GM23338 (cell line): ENCODE results near the gene FYB2.

Experiments
- CTCF ChIP-seq, 2 experiments: fragments of 200-600 bp in 1 of 2; sonication (generic) in 1 of 2; conservative IDR thresholded peaks; 2 replicates each; pipeline versions ENCODE4 v1.5.1 to v1.6.1; 2016 to 2017; ENCODE audit warnings: antibody characterized with exemption in 2 of 2, low read depth in 2 of 2, mild to moderate bottlenecking in 2 of 2, moderate library complexity in 1 of 2
- ETS1 ChIP-seq: IDR thresholded peaks from 2 replicates; pipeline ENCODE4 v1.6.1; 2016; ENCODE audit warnings: antibody characterized with exemption
- EZH2phosphoT487 ChIP-seq: fragments of 200-600 bp; sonication (generic); IDR thresholded peaks from one replicate; pipeline ENCODE4 v1.8.1; 2018; ENCODE audit warnings: antibody characterized with exemption; ENCODE audit not compliant: unreplicated experiment
- JUNB ChIP-seq: IDR thresholded peaks from one replicate; pipeline ENCODE4 v1.6.1; 2016; ENCODE audit warnings: antibody characterized with exemption; ENCODE audit not compliant: unreplicated experiment
- POLR2AphosphoS5 ChIP-seq: IDR thresholded peaks from 2 replicates; pipeline ENCODE4 v1.6.1; 2016; ENCODE audit warnings: antibody characterized with exemption, low read depth
- TF ChIP-seq, protein P1 (sequence below): IDR thresholded peaks from one replicate; pipeline ENCODE4 v1.6.1; 2018; ENCODE audit warnings: antibody characterized with exemption; ENCODE audit not compliant: unreplicated experiment

DNA sequence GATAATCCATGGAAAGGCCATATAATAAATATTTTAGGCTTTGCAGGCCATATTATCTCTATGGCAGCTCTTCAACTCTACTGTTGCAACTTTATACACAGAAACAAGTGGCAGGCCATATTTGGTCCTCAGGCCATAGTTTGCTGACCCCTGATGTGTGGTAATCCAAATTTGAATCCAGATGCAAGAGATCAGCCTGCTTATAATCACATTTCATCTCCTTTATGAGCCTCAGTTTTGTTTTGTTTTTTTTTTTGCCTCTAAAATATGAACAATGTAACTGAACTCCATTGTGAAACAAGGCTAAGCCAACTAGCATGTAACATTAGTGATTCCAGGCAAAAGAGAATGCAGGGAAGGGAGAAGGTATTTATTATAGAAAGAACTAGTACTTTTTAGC lies 92.5 kb downstream of the FYB2 start:
- TF ChIP-seq, protein P1, sequence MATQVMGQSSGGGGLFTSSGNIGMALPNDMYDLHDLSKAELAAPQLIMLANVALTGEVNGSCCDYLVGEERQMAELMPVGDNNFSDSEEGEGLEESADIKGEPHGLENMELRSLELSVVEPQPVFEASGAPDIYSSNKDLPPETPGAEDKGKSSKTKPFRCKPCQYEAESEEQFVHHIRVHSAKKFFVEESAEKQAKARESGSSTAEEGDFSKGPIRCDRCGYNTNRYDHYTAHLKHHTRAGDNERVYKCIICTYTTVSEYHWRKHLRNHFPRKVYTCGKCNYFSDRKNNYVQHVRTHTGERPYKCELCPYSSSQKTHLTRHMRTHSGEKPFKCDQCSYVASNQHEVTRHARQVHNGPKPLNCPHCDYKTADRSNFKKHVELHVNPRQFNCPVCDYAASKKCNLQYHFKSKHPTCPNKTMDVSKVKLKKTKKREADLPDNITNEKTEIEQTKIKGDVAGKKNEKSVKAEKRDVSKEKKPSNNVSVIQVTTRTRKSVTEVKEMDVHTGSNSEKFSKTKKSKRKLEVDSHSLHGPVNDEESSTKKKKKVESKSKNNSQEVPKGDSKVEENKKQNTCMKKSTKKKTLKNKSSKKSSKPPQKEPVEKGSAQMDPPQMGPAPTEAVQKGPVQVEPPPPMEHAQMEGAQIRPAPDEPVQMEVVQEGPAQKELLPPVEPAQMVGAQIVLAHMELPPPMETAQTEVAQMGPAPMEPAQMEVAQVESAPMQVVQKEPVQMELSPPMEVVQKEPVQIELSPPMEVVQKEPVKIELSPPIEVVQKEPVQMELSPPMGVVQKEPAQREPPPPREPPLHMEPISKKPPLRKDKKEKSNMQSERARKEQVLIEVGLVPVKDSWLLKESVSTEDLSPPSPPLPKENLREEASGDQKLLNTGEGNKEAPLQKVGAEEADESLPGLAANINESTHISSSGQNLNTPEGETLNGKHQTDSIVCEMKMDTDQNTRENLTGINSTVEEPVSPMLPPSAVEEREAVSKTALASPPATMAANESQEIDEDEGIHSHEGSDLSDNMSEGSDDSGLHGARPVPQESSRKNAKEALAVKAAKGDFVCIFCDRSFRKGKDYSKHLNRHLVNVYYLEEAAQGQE: no peak
- TF ChIP-seq JUNB (no peak), ETS1 (no peak), CTCF (conservative IDR thresholded peaks at IDR 0.05; ENCODE audit: low read depth in 2 of 2) (no peak), POLR2AphosphoS5 (no peak), EZH2phosphoT487 (no peak)
